OCI-LY3 (cell line): Measurements from ENCODE around the gene FAM199X.

Experiments used
- EZH2phosphoT487 ChIP-seq: fragments of 200-600 bp; shearing (Covaris generic); IDR thresholded peaks from 2 replicates; pipeline ENCODE4 v1.6.1; 2018; ENCODE audit warnings: antibody characterized with exemption, mixed run types, low read depth
- TF ChIP-seq, protein P1 (sequence below): fragments of 200-600, 300-600 bp; sonication (generic); IDR thresholded peaks from 2 replicates; pipeline ENCODE4 v1.5.1; 2014; ENCODE audit warnings: antibody characterized with exemption, low read length, low read depth

DNA sequence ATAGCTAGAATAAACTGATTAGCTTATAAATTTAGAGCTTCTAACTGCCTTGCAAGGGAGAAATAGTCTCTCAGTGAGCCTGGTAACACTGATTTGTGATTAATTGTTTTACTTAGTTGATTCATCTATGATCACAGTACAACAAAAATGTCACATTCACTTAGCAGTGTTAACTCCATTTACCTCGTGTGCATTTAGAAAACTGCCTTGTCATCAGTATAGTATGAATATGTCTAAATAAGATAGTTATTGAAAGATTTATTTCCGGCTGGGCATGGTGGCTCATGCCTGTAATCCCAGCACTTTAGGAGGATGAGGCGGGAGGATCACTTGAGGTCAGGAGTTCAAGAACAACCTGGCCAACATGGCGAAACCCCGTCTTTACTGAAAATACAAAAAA lies 39.3 kb downstream of the FAM199X start:
- no peak for TF ChIP-seq EZH2phosphoT487
- TF ChIP-seq, protein P1, sequence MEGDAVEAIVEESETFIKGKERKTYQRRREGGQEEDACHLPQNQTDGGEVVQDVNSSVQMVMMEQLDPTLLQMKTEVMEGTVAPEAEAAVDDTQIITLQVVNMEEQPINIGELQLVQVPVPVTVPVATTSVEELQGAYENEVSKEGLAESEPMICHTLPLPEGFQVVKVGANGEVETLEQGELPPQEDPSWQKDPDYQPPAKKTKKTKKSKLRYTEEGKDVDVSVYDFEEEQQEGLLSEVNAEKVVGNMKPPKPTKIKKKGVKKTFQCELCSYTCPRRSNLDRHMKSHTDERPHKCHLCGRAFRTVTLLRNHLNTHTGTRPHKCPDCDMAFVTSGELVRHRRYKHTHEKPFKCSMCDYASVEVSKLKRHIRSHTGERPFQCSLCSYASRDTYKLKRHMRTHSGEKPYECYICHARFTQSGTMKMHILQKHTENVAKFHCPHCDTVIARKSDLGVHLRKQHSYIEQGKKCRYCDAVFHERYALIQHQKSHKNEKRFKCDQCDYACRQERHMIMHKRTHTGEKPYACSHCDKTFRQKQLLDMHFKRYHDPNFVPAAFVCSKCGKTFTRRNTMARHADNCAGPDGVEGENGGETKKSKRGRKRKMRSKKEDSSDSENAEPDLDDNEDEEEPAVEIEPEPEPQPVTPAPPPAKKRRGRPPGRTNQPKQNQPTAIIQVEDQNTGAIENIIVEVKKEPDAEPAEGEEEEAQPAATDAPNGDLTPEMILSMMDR = no peak
